ENCODE results near the gene CSTF1. TPM values are rescaled to one million over a fixed set of nuclear protein-coding genes. Genes with fewer than 3 reads are reported as not detected.

The CSTF1 gene
- total and polyA plus RNA-seq, 2 experiments from 2014 or later = 15.4 to 34.8 TPM

DNA sequence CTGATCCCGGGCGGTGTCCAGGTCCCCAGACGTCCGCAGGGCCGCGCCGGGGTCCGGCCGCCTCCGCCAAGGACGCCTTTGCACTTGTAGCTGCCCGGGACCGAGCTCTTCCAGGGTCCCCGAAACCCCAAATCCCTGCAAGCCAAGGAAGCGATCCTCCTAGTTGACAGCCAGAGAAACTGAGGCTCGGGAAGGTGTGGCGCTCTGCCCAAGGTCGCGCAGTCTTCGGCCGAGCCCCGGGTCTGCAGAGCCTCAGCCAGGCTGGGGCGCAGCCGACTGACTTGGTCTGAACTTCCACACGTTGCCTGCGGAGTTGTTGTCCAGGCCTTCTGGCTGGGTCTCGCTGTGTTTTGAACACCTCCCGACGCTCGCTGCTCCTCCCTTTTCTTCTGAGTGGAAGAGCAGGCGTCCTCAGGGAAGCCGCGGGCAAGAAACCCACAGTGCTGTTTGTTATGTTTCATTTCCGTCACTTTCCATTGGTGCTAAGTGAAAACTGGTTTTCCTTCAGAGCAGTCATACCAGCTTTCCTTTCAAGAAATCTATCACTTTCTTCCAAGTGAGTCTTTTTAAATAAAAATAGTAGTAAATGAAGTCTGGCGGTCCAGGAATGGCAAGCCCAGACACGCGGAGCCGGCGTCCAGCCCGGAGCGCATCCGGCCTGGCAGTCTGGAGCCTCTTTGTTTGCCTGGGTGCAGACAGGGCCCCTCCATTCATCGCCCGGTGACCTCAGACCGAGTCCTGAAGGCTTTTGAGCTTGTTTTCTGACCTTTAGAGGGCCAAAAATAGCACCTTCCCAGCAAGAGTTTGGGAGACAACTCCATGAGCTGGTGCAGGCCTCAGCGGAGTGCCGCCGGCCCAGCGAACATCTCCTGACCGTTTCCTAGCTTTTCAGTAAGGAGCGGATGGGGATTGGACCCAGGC, 33.0 kb upstream of the CSTF1 start:
- Histone ChIP-seq H2AFZ (peak overlapping the region; percentile 75), H3K4me2 (peak overlapping the region; percentile 98), H3K4me3 (peak overlapping the region; percentile 84), H3K9me3 (ENCODE audit: low read depth) (no peaks in the 10 kb centered on the region), H4K20me1 (ENCODE audit: insufficient read depth, poor library complexity, severe bottlenecking) (peaks cover 3% of the 10 kb centered on the region), H3K27me3 (no peaks in the 10 kb centered on the region), H3K4me1 (ENCODE audit: insufficient read depth) (peaks cover 13% of the 10 kb centered on the region), H3K36me3 (replicated peaks; ENCODE audit: insufficient read depth, low read depth) (no peaks in the 10 kb centered on the region), H3K27ac (peak overlapping the region; percentile 88), H3K9me2 (replicated peaks; ENCODE audit: insufficient read depth) (no peaks in the 10 kb centered on the region), H3K79me2 (peaks cover 25% of the 10 kb centered on the region)
- TF ChIP-seq EZH2 (IDR thresholded peaks at IDR 0.05; ENCODE audit: borderline replicate concordance) (no peak), EZH2phosphoT487 (IDR thresholded peaks at IDR 0.05; ENCODE audit: low read depth, severe bottlenecking, unreplicated experiment) (no peak)
- TF ChIP-seq, protein P1, sequence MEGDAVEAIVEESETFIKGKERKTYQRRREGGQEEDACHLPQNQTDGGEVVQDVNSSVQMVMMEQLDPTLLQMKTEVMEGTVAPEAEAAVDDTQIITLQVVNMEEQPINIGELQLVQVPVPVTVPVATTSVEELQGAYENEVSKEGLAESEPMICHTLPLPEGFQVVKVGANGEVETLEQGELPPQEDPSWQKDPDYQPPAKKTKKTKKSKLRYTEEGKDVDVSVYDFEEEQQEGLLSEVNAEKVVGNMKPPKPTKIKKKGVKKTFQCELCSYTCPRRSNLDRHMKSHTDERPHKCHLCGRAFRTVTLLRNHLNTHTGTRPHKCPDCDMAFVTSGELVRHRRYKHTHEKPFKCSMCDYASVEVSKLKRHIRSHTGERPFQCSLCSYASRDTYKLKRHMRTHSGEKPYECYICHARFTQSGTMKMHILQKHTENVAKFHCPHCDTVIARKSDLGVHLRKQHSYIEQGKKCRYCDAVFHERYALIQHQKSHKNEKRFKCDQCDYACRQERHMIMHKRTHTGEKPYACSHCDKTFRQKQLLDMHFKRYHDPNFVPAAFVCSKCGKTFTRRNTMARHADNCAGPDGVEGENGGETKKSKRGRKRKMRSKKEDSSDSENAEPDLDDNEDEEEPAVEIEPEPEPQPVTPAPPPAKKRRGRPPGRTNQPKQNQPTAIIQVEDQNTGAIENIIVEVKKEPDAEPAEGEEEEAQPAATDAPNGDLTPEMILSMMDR (IDR thresholded peaks at IDR 0.05; ENCODE audit: poor library complexity) = no peak
- WGBS (ENCODE audit: low lambda C conversion rate, missing lambda C conversion rate) = 9% methylated on average over 51 of the region's 51 CpGs
- peak; percentile 79 for DNase-seq (ENCODE audit: low spot score)

- DNase-seq (ENCODE audit: low spot score) = no peak
- H3K4me2 ChIP-seq = peak overlapping the region; percentile 98
- no peak overlapping the region for H2AFZ ChIP-seq
- no peak overlapping the region for H3K4me3 ChIP-seq
- peaks cover 3% of the 10 kb centered on the region for H4K20me1 ChIP-seq (ENCODE audit: insufficient read depth, poor library complexity, severe bottlenecking)
- H3K4me1 ChIP-seq (ENCODE audit: insufficient read depth) = peaks cover 13% of the 10 kb centered on the region
- H3K79me2 ChIP-seq = peaks cover 25% of the 10 kb centered on the region
- TF ChIP-seq EZH2phosphoT487 (IDR thresholded peaks at IDR 0.05; ENCODE audit: low read depth, severe bottlenecking, unreplicated experiment) (no peak), EZH2 (IDR thresholded peaks at IDR 0.05; ENCODE audit: borderline replicate concordance) (no peak)
- TF ChIP-seq, protein P1 (IDR thresholded peaks at IDR 0.05; ENCODE audit: poor library complexity) = no peak
- no peaks in the 10 kb centered on the region for H3K9me3 ChIP-seq (ENCODE audit: low read depth)
- H3K27me3 ChIP-seq = no peaks in the 10 kb centered on the region
- WGBS (ENCODE audit: low lambda C conversion rate, missing lambda C conversion rate) = 66% methylated on average over 14 of the region's 14 CpGs
- H3K36me3 ChIP-seq (replicated peaks; ENCODE audit: insufficient read depth, low read depth) = no peaks in the 10 kb centered on the region
- no peaks in the 10 kb centered on the region for H3K9me2 ChIP-seq (replicated peaks; ENCODE audit: insufficient read depth)
- peak overlapping the region; percentile 88 for H3K27ac ChIP-seq
Observed at GRCh38 chr20:56360133-56360907, 32.1 kb upstream of the CSTF1 start.

GRCh38 chr20:56360908-56361205, 31.6 kb upstream of the CSTF1 start:
- TF ChIP-seq, protein P1 (IDR thresholded peaks at IDR 0.05; ENCODE audit: poor library complexity) = no peak
- TF ChIP-seq EZH2phosphoT487 (IDR thresholded peaks at IDR 0.05; ENCODE audit: low read depth, severe bottlenecking, unreplicated experiment) (no peak), EZH2 (IDR thresholded peaks at IDR 0.05; ENCODE audit: borderline replicate concordance) (no peak)
- H3K27ac ChIP-seq = no peak overlapping the region
- no peak overlapping the region for H2AFZ ChIP-seq
- H4K20me1 ChIP-seq (ENCODE audit: insufficient read depth, poor library complexity, severe bottlenecking) = peaks cover 3% of the 10 kb centered on the region
- H3K4me2 ChIP-seq = peak overlapping the region; percentile 98
- DNase-seq (ENCODE audit: low spot score) = no peak
- H3K9me3 ChIP-seq (ENCODE audit: low read depth) = no peaks in the 10 kb centered on the region
- no peak overlapping the region for H3K4me3 ChIP-seq
- H3K4me1 ChIP-seq (ENCODE audit: insufficient read depth) = peaks cover 13% of the 10 kb centered on the region
- H3K36me3 ChIP-seq (replicated peaks; ENCODE audit: insufficient read depth, low read depth) = no peaks in the 10 kb centered on the region
- H3K79me2 ChIP-seq = peaks cover 25% of the 10 kb centered on the region
- no peaks in the 10 kb centered on the region for H3K27me3 ChIP-seq
- 70% methylated on average over 8 of the region's 8 CpGs for WGBS (ENCODE audit: low lambda C conversion rate, missing lambda C conversion rate)
- H3K9me2 ChIP-seq (replicated peaks; ENCODE audit: insufficient read depth) = no peaks in the 10 kb centered on the region

All from hepatocyte (in vitro differentiated cells).